ENCODE results near the gene RNF168. TPM values are rescaled to one million over a fixed set of nuclear protein-coding genes. Genes with fewer than 3 reads are reported as not detected.
"Not testable (repeated sequence)": the region's sequence is repeated elsewhere in the genome, so short reads cannot be mapped to it uniquely, and the experiment has no call there.

Gene RNF168
- total RNA-seq, 2 donors from 2014 or later, result 19.9 to 24.6 TPM

GRCh38 chr3:196493292-196493691 is 10.3 kb downstream of the RNF168 start:
- intact Hi-C loops (cut with DNase I), result no loop called here
- no peak for DNase-seq (ENCODE audit: low spot score)

- intact Hi-C loops (cut with DNase I), result no loop called here
- no peak for DNase-seq (ENCODE audit: low spot score)
These were observed 11.5 kb downstream of the RNF168 start for GRCh38 chr3:196492080-196492479.

GRCh38 chr3:196489747-196490146 is 13.8 kb downstream of the RNF168 start:
- intact Hi-C loops (cut with DNase I), result no loop called here
- no peak for DNase-seq (ENCODE audit: low spot score)

GRCh38 chr3:196486263-196486662 is 17.3 kb downstream of the RNF168 start:
- DNase-seq (ENCODE audit: low spot score), result no peak

GRCh38 chr3:196477678-196478077 is 25.9 kb downstream of the RNF168 start:
- intact Hi-C loops (cut with DNase I), result no loop called here
- no peak for DNase-seq (ENCODE audit: low spot score)

More at GRCh38 chr3:196486263-196486662, 17.3 kb downstream of the RNF168 start:
- intact Hi-C loops (cut with DNase I), result no loop called here

- intact Hi-C loops (cut with DNase I), result no loop called here
- DNase-seq (ENCODE audit: low spot score), result no peak
These were observed 31.3 kb downstream of the RNF168 start for GRCh38 chr3:196472286-196472685.

- intact Hi-C loops (cut with DNase I), result no loop called here
- DNase-seq (ENCODE audit: low spot score), result no peak
These were observed 32.0 kb downstream of the RNF168 start for GRCh38 chr3:196471551-196471950.

GRCh38 chr3:196470182-196470581 is 33.4 kb downstream of the RNF168 start:
- DNase-seq (ENCODE audit: low spot score); intact Hi-C loops (cut with DNase I): not testable (repeated sequence)

GRCh38 chr3:196463804-196464203 is 39.8 kb downstream of the RNF168 start:
- intact Hi-C loops (cut with DNase I), result no loop called here
- DNase-seq (ENCODE audit: low spot score), result no peak

GRCh38 chr3:196463478-196463756 is 40.2 kb downstream of the RNF168 start:
- no peak for DNase-seq (ENCODE audit: low spot score)
- intact Hi-C loops (cut with DNase I), result no loop called here

GRCh38 chr3:196462680-196463477 is 40.7 kb downstream of the RNF168 start:
- DNase-seq (ENCODE audit: low spot score); intact Hi-C loops (cut with DNase I): not testable (repeated sequence)

- intact Hi-C loops (cut with DNase I), result no loop called here
- no peak for DNase-seq (ENCODE audit: low spot score)
These were observed 45.5 kb downstream of the RNF168 start for GRCh38 chr3:196458063-196458462.

GRCh38 chr3:196457470-196457869 is 46.1 kb downstream of the RNF168 start:
- intact Hi-C loops (cut with DNase I); DNase-seq (ENCODE audit: low spot score): not testable (repeated sequence)

GRCh38 chr3:196454935-196455334 is 48.6 kb downstream of the RNF168 start:
- no peak for DNase-seq (ENCODE audit: low spot score)
- intact Hi-C loops (cut with DNase I), result no loop called here

- intact Hi-C loops (cut with DNase I); DNase-seq (ENCODE audit: low spot score): not testable (repeated sequence)
These were observed 58.2 kb downstream of the RNF168 start for GRCh38 chr3:196445391-196445790.

- no peak for DNase-seq (ENCODE audit: low spot score)
- intact Hi-C loops (cut with DNase I), result no loop called here
These were observed 59.1 kb downstream of the RNF168 start for GRCh38 chr3:196444500-196444894.

GRCh38 chr3:196440696-196441095 is 62.9 kb downstream of the RNF168 start:
- no peak for DNase-seq (ENCODE audit: low spot score)
- intact Hi-C loops (cut with DNase I), result loop anchor here in 1 of 2 donors (1.0 kb wide), 1 partner anchor 116 kb away; no protein-coding TSS in a partner anchor

GRCh38 chr3:196440041-196440537 is 63.5 kb downstream of the RNF168 start:
- intact Hi-C loops (cut with DNase I), result loop anchor here in 1 of 2 donors (1.0 kb wide), 1 partner anchor 116 kb away; no protein-coding TSS in a partner anchor

GRCh38 chr3:196432137-196432879 is 71.3 kb downstream of the RNF168 start, which contains the start of gene UBXN7:
UBXN7 (minus strand) TSS chr3:196432427; CDS start chr3:196432399, 28 bp downstream.
- intact Hi-C loops (cut with DNase I), result no loop called here
- peak; percentile 99 for DNase-seq (ENCODE audit: low spot score)

More at GRCh38 chr3:196440041-196440537, 63.5 kb downstream of the RNF168 start:
- DNase-seq (ENCODE audit: low spot score), result no peak

Measured in posterior vena cava (tissue), 2 donors.